NCI-H510A (cell line): ENCODE measurements around the gene RHBDL3.

Experiments
- DNase-seq: peaks from one replicate; lab custom pipeline; 2025; lab: John Stamatoyannopoulos, UW

RHBDL3 gene

DNA sequence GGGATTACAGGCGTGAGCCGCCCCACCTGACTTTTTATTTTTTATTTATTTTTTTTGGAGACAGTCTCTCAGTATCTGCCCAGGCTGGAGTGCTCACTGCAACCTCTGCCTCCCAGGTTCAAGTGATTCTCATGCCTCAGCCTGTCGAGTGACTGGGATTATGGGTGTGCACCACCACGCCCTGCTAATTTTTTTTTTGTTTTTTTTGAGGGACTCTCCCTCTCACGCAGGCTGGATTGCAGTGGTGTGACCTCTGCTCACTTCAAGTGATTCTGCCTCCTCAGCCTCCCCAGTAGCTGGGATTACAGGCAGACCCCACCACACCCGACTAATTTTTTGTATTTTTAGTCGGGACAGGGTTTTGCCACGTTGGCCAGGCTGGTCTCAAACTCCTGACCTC lies 92.0 kb downstream of the RHBDL3 start:
- no peak for DNase-seq

DNA sequence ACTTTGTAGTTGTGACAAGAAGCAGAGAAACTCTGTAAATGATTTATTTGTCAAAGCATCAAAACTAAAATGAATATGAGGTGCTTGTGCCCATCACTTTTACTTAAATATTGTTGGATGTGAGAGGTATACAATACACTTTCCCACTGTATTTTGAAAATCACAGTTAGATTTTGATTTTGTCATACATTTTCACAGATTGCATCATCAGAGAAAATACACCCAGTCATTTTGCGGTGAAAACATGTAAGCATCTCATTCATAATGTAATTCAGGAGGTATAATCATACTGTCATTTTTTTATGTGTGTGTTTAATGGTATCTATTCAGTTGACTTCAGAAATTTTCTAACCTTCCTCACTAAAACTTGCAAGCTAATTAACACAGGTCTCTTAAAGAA lies 95.6 kb downstream of the RHBDL3 start:
- DNase-seq: no peak

DNA sequence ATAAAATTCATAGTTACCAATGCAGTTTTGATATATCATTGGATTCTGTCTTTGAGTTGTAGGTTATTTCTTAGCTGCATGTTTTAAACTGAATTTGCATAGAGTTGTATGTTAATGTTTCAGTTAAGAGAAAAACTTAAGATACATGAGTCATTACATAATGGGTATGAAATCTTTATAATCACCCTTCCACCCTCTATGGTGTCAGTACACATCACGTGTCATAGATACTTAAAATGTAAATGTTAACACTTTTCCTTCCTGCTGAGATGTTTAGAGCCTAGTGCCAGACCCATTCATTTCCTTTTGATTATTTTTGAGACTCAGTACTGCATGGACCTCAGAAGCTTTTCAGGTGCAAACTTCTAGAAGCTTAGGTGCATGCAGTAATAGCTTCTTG lies 104.8 kb downstream of the RHBDL3 start:
- DNase-seq: no peak
